ENCODE results near the gene NETO2.
A peak's percentile ranks its signal among the peaks of the same experiment; 100 is the strongest.
"Not testable (repeated sequence)": the region's sequence is repeated elsewhere in the genome, so short reads cannot be mapped to it uniquely, and the experiment has no call there.

NETO2 gene

GRCh38 chr16:47139561-47140185 lies 4.1 kb downstream of the NETO2 start:
- no peaks in the 10 kb centered on the region for H3K9me3 ChIP-seq (ENCODE audit: insufficient read depth, low read length)
- peak overlapping the region; percentile 2 for H3K4me2 ChIP-seq (ENCODE audit: low read depth, low read length, poor library complexity, severe bottlenecking)
- no peak for TF ChIP-seq EZH2phosphoT487 (conservative IDR thresholded peaks at IDR 0.05; ENCODE audit: low read length)
- TF ChIP-seq CTCF (IDR thresholded peaks at IDR 0.05; ENCODE audit: insufficient read depth, low read length, poor library complexity, severe bottlenecking): no peak
- H3K9ac ChIP-seq (ENCODE audit: low read length): no peak overlapping the region
- peaks cover 6% of the 10 kb centered on the region; the same call in 1 of the 2 replicates for H3K36me3 ChIP-seq (ENCODE audit: low read length)
- H3K79me2 ChIP-seq (ENCODE audit: insufficient read depth, low read length): peaks cover 86% of the 10 kb centered on the region
- H3K9me2 ChIP-seq (replicated peaks; ENCODE audit: insufficient read depth, low read length): no peaks in the 10 kb centered on the region
- no peak overlapping the region for H3K27ac ChIP-seq (ENCODE audit: low read depth, low read length)
- no peak overlapping the region for H3K4me3 ChIP-seq (ENCODE audit: insufficient read depth, low read length, poor library complexity, severe bottlenecking)
- H2AFZ ChIP-seq (ENCODE audit: low read depth, low read length, severe bottlenecking): no peak overlapping the region
- H3F3A ChIP-seq (ENCODE audit: insufficient read depth): peaks cover 13% of the 10 kb centered on the region
- no peaks in the 10 kb centered on the region for H3K27me3 ChIP-seq (ENCODE audit: low read length)
- H4K20me1 ChIP-seq (ENCODE audit: low read depth, low read length): peaks cover 38% of the 10 kb centered on the region

DNA sequence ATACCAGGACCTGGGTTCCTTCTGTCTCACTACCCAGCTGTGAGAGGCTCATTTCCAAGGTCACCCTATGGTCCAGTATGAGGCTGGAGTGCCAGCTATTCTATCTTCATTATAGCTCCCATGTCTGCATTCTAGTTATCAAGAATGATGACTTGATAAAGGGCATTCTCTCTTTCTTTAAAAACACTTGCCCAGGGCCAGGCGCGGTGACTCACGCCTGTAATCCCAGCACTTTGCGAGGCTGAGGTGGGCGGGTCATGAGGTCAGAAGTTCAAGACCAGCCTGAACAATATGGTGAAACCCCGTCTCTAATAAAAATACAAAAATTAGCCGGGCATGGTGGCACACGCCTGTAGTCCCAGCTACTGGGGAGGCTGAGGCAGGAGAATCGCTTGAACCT lies 5.8 kb downstream of the NETO2 start:
- H3K9me3 ChIP-seq (ENCODE audit: insufficient read depth, low read length); H3K9ac ChIP-seq (ENCODE audit: low read length); H2AFZ ChIP-seq (ENCODE audit: low read depth, low read length, severe bottlenecking); H3K4me3 ChIP-seq (ENCODE audit: insufficient read depth, low read length, poor library complexity, severe bottlenecking); H3K4me2 ChIP-seq (ENCODE audit: low read depth, low read length, poor library complexity, severe bottlenecking); H3K9me2 ChIP-seq (replicated peaks; ENCODE audit: insufficient read depth, low read length); H3K27me3 ChIP-seq (ENCODE audit: low read length); H3K36me3 ChIP-seq (ENCODE audit: low read length); H3K27ac ChIP-seq (ENCODE audit: low read depth, low read length): not testable (repeated sequence)
- Histone ChIP-seq H3F3A (ENCODE audit: insufficient read depth) (peaks cover 13% of the 10 kb centered on the region), H3K79me2 (ENCODE audit: insufficient read depth, low read length) (peaks cover 99% of the 10 kb centered on the region), H4K20me1 (ENCODE audit: low read depth, low read length) (peaks cover 45% of the 10 kb centered on the region)

- Histone ChIP-seq H3F3A (ENCODE audit: insufficient read depth) (0 out of 2 replicates have a peak, but pooled peaks cover 4% of the 10 kb centered on the region), H3K79me2 (ENCODE audit: insufficient read depth, low read length) (peaks cover 99% of the 10 kb centered on the region), H3K36me3 (ENCODE audit: low read length) (peaks cover 9% of the 10 kb centered on the region), H3K27ac (ENCODE audit: low read depth, low read length) (no peak overlapping the region), H4K20me1 (ENCODE audit: low read depth, low read length) (peaks cover 57% of the 10 kb centered on the region), H2AFZ (ENCODE audit: low read depth, low read length, severe bottlenecking) (no peak overlapping the region), H3K4me2 (ENCODE audit: low read depth, low read length, poor library complexity, severe bottlenecking) (no peak overlapping the region), H3K9me3 (ENCODE audit: insufficient read depth, low read length) (no peaks in the 10 kb centered on the region), H3K9me2 (replicated peaks; ENCODE audit: insufficient read depth, low read length) (no peaks in the 10 kb centered on the region), H3K9ac (ENCODE audit: low read length) (no peak overlapping the region), H3K27me3 (ENCODE audit: low read length) (no peaks in the 10 kb centered on the region), H3K4me3 (ENCODE audit: insufficient read depth, low read length, poor library complexity, severe bottlenecking) (no peak overlapping the region)
- no peak for TF ChIP-seq EZH2phosphoT487 (conservative IDR thresholded peaks at IDR 0.05; ENCODE audit: low read length)
- TF ChIP-seq CTCF (IDR thresholded peaks at IDR 0.05; ENCODE audit: insufficient read depth, low read length, poor library complexity, severe bottlenecking): no peak
These were observed 7.5 kb downstream of the NETO2 start for GRCh38 chr16:47136099-47136842.

DNA sequence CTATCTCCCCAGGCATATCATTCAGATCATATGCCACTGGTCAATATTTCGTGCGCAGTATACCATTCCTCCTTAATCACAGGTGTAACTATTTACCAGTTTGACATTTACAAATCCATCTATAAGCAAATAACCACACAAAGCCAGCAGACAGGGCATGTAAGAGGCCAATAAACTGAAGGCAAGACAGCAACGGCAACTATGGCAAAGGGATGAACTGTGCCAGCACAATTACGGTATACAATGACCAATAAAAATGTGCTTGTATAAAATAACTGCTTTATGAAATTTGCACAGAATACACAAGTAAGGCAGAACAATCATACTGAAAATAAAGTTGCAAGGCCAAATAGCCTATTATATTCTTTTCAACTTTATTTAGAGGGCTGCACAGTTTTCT lies 9.2 kb downstream of the NETO2 start:
- TF ChIP-seq EZH2phosphoT487 (conservative IDR thresholded peaks at IDR 0.05; ENCODE audit: low read length): no peak
- TF ChIP-seq CTCF (IDR thresholded peaks at IDR 0.05; ENCODE audit: insufficient read depth, low read length, poor library complexity, severe bottlenecking): no peak
- Histone ChIP-seq H3K4me3 (ENCODE audit: insufficient read depth, low read length, poor library complexity, severe bottlenecking) (no peak overlapping the region), H3K79me2 (ENCODE audit: insufficient read depth, low read length) (peaks cover 99% of the 10 kb centered on the region), H3K9me2 (replicated peaks; ENCODE audit: insufficient read depth, low read length) (no peaks in the 10 kb centered on the region), H4K20me1 (ENCODE audit: low read depth, low read length) (peaks cover 54% of the 10 kb centered on the region), H3K9me3 (ENCODE audit: insufficient read depth, low read length) (no peaks in the 10 kb centered on the region), H3K36me3 (ENCODE audit: low read length) (peaks cover 8% of the 10 kb centered on the region), H2AFZ (ENCODE audit: low read depth, low read length, severe bottlenecking) (no peak overlapping the region), H3F3A (ENCODE audit: insufficient read depth) (0 out of 2 replicates have a peak, but pooled peaks cover 4% of the 10 kb centered on the region), H3K4me2 (ENCODE audit: low read depth, low read length, poor library complexity, severe bottlenecking) (no peak overlapping the region), H3K27ac (ENCODE audit: low read depth, low read length) (no peak overlapping the region), H3K9ac (ENCODE audit: low read length) (no peak overlapping the region), H3K27me3 (ENCODE audit: low read length) (no peaks in the 10 kb centered on the region)
